HCT116 (cell line): ENCODE results near the gene ALK.

ENCODE experiments used
- EZH2 ChIP-seq: fragments of 200-600 bp; sonication (generic); IDR thresholded peaks from 2 replicates; pipeline ENCODE4 v1.6.1; 2017; ENCODE audit warnings: antibody characterized with exemption, mixed run types
- POLR2A ChIP-seq: IDR thresholded peaks from 2 replicates; pipeline ENCODE4 v1.7.0; 2011; ENCODE audit warnings: borderline replicate concordance; ENCODE audit not compliant: insufficient read depth, insufficient read length; ENCODE audit errors: extremely low read depth
- POLR2AphosphoS5 ChIP-seq: IDR thresholded peaks from 2 replicates; pipeline ENCODE4 v1.6.1; 2011; ENCODE audit warnings: mild to moderate bottlenecking, low read depth, low read length, moderate library complexity
- REST ChIP-seq: IDR thresholded peaks from 2 replicates; pipeline ENCODE4 v1.6.1; 2012; ENCODE audit warnings: low read depth
- SP1 ChIP-seq: IDR thresholded peaks from 2 replicates; pipeline ENCODE4 v1.6.1; 2012; ENCODE audit warnings: low read depth
- TCF7L2 ChIP-seq: IDR thresholded peaks from 2 replicates; pipeline ENCODE4 v1.7.0; 2011; ENCODE audit warnings: borderline replicate concordance, inconsistent platforms; ENCODE audit not compliant: insufficient read depth, insufficient read length; ENCODE audit errors: extremely low read depth
- TF ChIP-seq, protein P1 (sequence below), 3 experiments: fragments of 200-600 bp in 1 of 3; sonication (generic) in 1 of 3; IDR thresholded peaks in 2 of 3; conservative IDR thresholded peaks in 1 of 3; 2 replicates each; pipeline ENCODE4 v1.5.1; 2012 to 2017; ENCODE audit warnings: low read depth in 2 of 3, low read length in 2 of 3, antibody characterized with exemption in 1 of 3, borderline replicate concordance in 1 of 3, control low read depth in 1 of 3, mild to moderate bottlenecking in 1 of 3, mixed read lengths in 1 of 3, mixed run types in 1 of 3, moderate library complexity in 1 of 3; ENCODE audit not compliant: insufficient read depth in 1 of 3

- no peak for TF ChIP-seq EZH2
- TF ChIP-seq, protein P1, sequence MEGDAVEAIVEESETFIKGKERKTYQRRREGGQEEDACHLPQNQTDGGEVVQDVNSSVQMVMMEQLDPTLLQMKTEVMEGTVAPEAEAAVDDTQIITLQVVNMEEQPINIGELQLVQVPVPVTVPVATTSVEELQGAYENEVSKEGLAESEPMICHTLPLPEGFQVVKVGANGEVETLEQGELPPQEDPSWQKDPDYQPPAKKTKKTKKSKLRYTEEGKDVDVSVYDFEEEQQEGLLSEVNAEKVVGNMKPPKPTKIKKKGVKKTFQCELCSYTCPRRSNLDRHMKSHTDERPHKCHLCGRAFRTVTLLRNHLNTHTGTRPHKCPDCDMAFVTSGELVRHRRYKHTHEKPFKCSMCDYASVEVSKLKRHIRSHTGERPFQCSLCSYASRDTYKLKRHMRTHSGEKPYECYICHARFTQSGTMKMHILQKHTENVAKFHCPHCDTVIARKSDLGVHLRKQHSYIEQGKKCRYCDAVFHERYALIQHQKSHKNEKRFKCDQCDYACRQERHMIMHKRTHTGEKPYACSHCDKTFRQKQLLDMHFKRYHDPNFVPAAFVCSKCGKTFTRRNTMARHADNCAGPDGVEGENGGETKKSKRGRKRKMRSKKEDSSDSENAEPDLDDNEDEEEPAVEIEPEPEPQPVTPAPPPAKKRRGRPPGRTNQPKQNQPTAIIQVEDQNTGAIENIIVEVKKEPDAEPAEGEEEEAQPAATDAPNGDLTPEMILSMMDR (IDR thresholded peaks at IDR 0.05 in 2 of 3, conservative IDR thresholded peaks at IDR 0.05 in 1 of 3; ENCODE audit: borderline replicate concordance in 1 of 3, insufficient read depth in 1 of 3, low read depth in 2 of 3, low read length in 2 of 3) = no peak
- TF ChIP-seq SP1 = no peak
- no peak for TF ChIP-seq REST
- TF ChIP-seq POLR2A = no peak
- no peak for TF ChIP-seq TCF7L2
- TF ChIP-seq POLR2AphosphoS5 = no peak
Measured at GRCh38 chr2:29360016-29360784, 561.2 kb downstream of the ALK start.
